Measurements from ENCODE around the gene UBE2D3. TPM values are rescaled to one million over a fixed set of nuclear protein-coding genes. Genes with fewer than 3 reads are reported as not detected.

UBE2D3 gene
- total RNA-seq, 2 donors from 2014 or later, result 216 to 257 TPM

- intact Hi-C loops (cut with DNase I), result no loop called here
These were observed 18.2 kb downstream of the UBE2D3 start for GRCh38 chr4:102809190-102809589.

GRCh38 chr4:102808009-102808408 is 19.3 kb downstream of the UBE2D3 start:
- intact Hi-C loops (cut with DNase I), result no loop called here
- no peak for DNase-seq (ENCODE audit: low spot score)

More at GRCh38 chr4:102809190-102809589, 18.2 kb downstream of the UBE2D3 start:
- no peak for DNase-seq (ENCODE audit: low spot score)

- intact Hi-C loops (cut with DNase I), result no loop called here
- no peak for DNase-seq (ENCODE audit: low spot score)
These were observed 20.0 kb downstream of the UBE2D3 start for GRCh38 chr4:102807345-102807744.

GRCh38 chr4:102799816-102800215 is 27.5 kb downstream of the UBE2D3 start:
- intact Hi-C loops (cut with DNase I), result no loop called here
- no peak for DNase-seq (ENCODE audit: low spot score)

- DNase-seq (ENCODE audit: low spot score), result no peak
- intact Hi-C loops (cut with DNase I), result no loop called here
These were observed 32.4 kb downstream of the UBE2D3 start for GRCh38 chr4:102794999-102795398.

GRCh38 chr4:102792361-102792936 is 34.9 kb downstream of the UBE2D3 start:
- intact Hi-C loops (cut with DNase I), result no loop called here
- no peak for DNase-seq (ENCODE audit: low spot score)

- intact Hi-C loops (cut with DNase I), result no loop called here
These were observed 36.0 kb downstream of the UBE2D3 start for GRCh38 chr4:102791318-102791835.

GRCh38 chr4:102789317-102789717 is 38.0 kb downstream of the UBE2D3 start:
- intact Hi-C loops (cut with DNase I), result no loop called here

More at GRCh38 chr4:102791318-102791835, 36.0 kb downstream of the UBE2D3 start:
- no peak for DNase-seq (ENCODE audit: low spot score)

GRCh38 chr4:102787944-102788343 is 39.4 kb downstream of the UBE2D3 start:
- intact Hi-C loops (cut with DNase I), result no loop called here

More at GRCh38 chr4:102789317-102789717, 38.0 kb downstream of the UBE2D3 start:
- DNase-seq (ENCODE audit: low spot score), result no peak

GRCh38 chr4:102787096-102787881 is 40.1 kb downstream of the UBE2D3 start:
- intact Hi-C loops (cut with DNase I), result no loop called here
- no peak for DNase-seq (ENCODE audit: low spot score)

More at GRCh38 chr4:102787944-102788343, 39.4 kb downstream of the UBE2D3 start:
- DNase-seq (ENCODE audit: low spot score), result no peak

GRCh38 chr4:102786279-102786678 is 41.1 kb downstream of the UBE2D3 start:
- DNase-seq (ENCODE audit: low spot score), result no peak
- intact Hi-C loops (cut with DNase I), result no loop called here

- no peak for DNase-seq (ENCODE audit: low spot score)
These were observed 44.3 kb downstream of the UBE2D3 start for GRCh38 chr4:102783006-102783405.

GRCh38 chr4:102781570-102781969 is 45.8 kb downstream of the UBE2D3 start:
- no peak for DNase-seq (ENCODE audit: low spot score)
- intact Hi-C loops (cut with DNase I), result no loop called here

More at GRCh38 chr4:102783006-102783405, 44.3 kb downstream of the UBE2D3 start:
- intact Hi-C loops (cut with DNase I), result no loop called here

GRCh38 chr4:102780476-102781144 is 46.7 kb downstream of the UBE2D3 start:
- DNase-seq (ENCODE audit: low spot score), result no peak
- intact Hi-C loops (cut with DNase I), result no loop called here

GRCh38 chr4:102779204-102779603 is 48.1 kb downstream of the UBE2D3 start:
- no peak for DNase-seq (ENCODE audit: low spot score)
- intact Hi-C loops (cut with DNase I), result no loop called here

GRCh38 chr4:102778720-102779119 is 48.6 kb downstream of the UBE2D3 start:
- intact Hi-C loops (cut with DNase I), result no loop called here
- no peak for DNase-seq (ENCODE audit: low spot score)

GRCh38 chr4:102775805-102776204 is 51.5 kb downstream of the UBE2D3 start:
- no peak for DNase-seq (ENCODE audit: low spot score)
- intact Hi-C loops (cut with DNase I), result no loop called here

GRCh38 chr4:102774254-102774653 is 53.1 kb downstream of the UBE2D3 start:
- DNase-seq (ENCODE audit: low spot score), result no peak
- intact Hi-C loops (cut with DNase I), result no loop called here

GRCh38 chr4:102772738-102773340 is 54.5 kb downstream of the UBE2D3 start:
- no peak for DNase-seq (ENCODE audit: low spot score)

GRCh38 chr4:102764901-102765300 is 62.5 kb downstream of the UBE2D3 start:
- intact Hi-C loops (cut with DNase I), result no loop called here
- no peak for DNase-seq (ENCODE audit: low spot score)

More at GRCh38 chr4:102772738-102773340, 54.5 kb downstream of the UBE2D3 start:
- intact Hi-C loops (cut with DNase I), result no loop called here

Measured in posterior vena cava (tissue), 2 donors.